SK-N-SH treated with all-trans-retinoic acid at 6 μM for 48 hours (cell line): Measurements from ENCODE around the gene PLCB2.

Experiments used
- PPARA ChIP-seq: fragments of 250-450 bp; sonication (Bioruptor Pico); IDR thresholded peaks from 2 replicates; pipeline ENCODE4 v1.5.0; 2020; ENCODE audit warnings: mild to moderate bottlenecking, borderline replicate concordance
- RARB ChIP-seq: fragments of 250-450 bp; sonication (Bioruptor Pico); IDR thresholded peaks from 2 replicates; pipeline ENCODE4 v1.8.0; 2021; ENCODE audit warnings: mild to moderate bottlenecking, moderate library complexity
- ZC3H10 ChIP-seq: fragments of 250-450 bp; sonication (Bioruptor Pico); IDR thresholded peaks from 2 replicates; pipeline ENCODE4 v1.5.1; 2021; ENCODE audit warnings: mild to moderate bottlenecking, moderate library complexity
- ZFP3 ChIP-seq: fragments of 250-450 bp; sonication (Bioruptor Pico); IDR thresholded peaks from 2 replicates; pipeline ENCODE4 v1.5.0; 2020; ENCODE audit warnings: mild to moderate bottlenecking, moderate library complexity
- ZFP30 ChIP-seq: fragments of 450-650 bp; formaldehyde crosslinking; IDR thresholded peaks from 2 replicates; pipeline ENCODE4 v1.5.0; 2022; ENCODE audit warnings: mild to moderate bottlenecking, moderate library complexity
- TF ChIP-seq, protein P1 (sequence below): fragments of 250-450 bp; sonication (Bioruptor Pico); IDR thresholded peaks from 2 replicates; pipeline ENCODE4 v1.5.1; 2020; ENCODE audit warnings: low read depth, mild to moderate bottlenecking, moderate library complexity
- TF ChIP-seq, protein P2 (sequence below): fragments of 250-450 bp; sonication (Bioruptor Pico); IDR thresholded peaks from 2 replicates; pipeline ENCODE4 v1.8.0; 2020; ENCODE audit warnings: mild to moderate bottlenecking, moderate library complexity, borderline replicate concordance
- TF ChIP-seq, protein P3 (sequence below): fragments of 250-450 bp; sonication (Bioruptor Pico); IDR thresholded peaks from 2 replicates; pipeline ENCODE4 v1.5.1; 2021; ENCODE audit warnings: mild to moderate bottlenecking, moderate library complexity

DNA sequence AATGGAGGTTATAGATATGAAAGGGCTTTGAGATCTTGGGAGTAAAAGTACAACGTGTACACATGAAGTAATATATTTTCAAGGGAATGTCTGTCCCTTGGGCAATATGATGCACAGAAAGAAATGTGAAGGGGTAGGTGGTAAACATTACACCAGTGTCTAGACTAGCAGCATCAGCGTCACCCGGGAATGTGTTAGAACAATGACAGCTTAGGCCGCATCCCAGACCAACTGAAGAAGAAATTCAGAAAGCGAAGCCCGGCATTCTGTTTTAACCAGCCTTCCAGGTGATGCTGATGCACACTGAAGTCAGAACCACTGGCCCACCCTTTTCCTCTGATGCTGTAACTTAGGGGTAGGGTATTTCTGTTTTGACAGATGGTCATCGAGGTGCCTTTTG, 22.1 kb upstream of the PLCB2 start:
- TF ChIP-seq ZC3H10 (CRISPR knock-in tag) (no peak), ZFP30 (CRISPR knock-in tag) (no peak), RARB (CRISPR knock-in tag) (no peak), PPARA (no peak), ZFP3 (CRISPR knock-in tag) (no peak)
- TF ChIP-seq, protein P1, sequence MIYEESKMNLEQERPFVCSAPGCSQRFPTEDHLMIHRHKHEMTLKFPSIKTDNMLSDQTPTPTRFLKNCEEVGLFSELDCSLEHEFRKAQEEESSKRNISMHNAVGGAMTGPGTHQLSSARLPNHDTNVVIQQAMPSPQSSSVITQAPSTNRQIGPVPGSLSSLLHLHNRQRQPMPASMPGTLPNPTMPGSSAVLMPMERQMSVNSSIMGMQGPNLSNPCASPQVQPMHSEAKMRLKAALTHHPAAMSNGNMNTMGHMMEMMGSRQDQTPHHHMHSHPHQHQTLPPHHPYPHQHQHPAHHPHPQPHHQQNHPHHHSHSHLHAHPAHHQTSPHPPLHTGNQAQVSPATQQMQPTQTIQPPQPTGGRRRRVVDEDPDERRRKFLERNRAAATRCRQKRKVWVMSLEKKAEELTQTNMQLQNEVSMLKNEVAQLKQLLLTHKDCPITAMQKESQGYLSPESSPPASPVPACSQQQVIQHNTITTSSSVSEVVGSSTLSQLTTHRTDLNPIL: no peak
- TF ChIP-seq, protein P2, sequence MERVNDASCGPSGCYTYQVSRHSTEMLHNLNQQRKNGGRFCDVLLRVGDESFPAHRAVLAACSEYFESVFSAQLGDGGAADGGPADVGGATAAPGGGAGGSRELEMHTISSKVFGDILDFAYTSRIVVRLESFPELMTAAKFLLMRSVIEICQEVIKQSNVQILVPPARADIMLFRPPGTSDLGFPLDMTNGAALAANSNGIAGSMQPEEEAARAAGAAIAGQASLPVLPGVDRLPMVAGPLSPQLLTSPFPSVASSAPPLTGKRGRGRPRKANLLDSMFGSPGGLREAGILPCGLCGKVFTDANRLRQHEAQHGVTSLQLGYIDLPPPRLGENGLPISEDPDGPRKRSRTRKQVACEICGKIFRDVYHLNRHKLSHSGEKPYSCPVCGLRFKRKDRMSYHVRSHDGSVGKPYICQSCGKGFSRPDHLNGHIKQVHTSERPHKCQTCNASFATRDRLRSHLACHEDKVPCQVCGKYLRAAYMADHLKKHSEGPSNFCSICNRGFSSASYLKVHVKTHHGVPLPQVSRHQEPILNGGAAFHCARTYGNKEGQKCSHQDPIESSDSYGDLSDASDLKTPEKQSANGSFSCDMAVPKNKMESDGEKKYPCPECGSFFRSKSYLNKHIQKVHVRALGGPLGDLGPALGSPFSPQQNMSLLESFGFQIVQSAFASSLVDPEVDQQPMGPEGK: no peak
- TF ChIP-seq, protein P3, sequence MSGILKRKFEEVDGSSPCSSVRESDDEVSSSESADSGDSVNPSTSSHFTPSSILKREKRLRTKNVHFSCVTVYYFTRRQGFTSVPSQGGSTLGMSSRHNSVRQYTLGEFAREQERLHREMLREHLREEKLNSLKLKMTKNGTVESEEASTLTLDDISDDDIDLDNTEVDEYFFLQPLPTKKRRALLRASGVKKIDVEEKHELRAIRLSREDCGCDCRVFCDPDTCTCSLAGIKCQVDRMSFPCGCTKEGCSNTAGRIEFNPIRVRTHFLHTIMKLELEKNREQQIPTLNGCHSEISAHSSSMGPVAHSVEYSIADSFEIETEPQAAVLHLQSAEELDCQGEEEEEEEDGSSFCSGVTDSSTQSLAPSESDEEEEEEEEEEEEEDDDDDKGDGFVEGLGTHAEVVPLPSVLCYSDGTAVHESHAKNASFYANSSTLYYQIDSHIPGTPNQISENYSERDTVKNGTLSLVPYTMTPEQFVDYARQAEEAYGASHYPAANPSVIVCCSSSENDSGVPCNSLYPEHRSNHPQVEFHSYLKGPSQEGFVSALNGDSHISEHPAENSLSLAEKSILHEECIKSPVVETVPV (CRISPR knock-in tag): no peak
